ENCODE results near the gene P2RY14.

P2RY14 gene

DNA sequence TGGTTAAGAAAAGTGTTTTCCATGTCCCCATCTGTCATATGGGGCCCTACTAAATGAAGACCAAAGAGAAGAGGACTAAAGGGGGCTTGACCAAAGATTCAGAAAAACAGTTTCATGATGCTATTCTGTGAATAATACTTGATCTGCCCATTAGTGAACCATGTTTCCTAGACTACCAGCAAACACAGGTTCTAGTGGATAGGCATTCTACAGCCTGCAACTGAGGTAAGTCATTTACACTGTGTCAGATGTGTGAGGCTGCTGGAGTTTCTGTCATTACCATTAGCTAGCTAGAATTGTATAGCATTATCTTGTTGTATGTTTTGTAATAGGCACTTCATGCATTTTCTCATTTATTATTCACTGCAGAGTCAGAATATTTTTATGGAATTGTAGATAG is 81.9 kb downstream of the P2RY14 start:
- no peak for DNase-seq (ENCODE audit: extremely low spot score)
- TF ChIP-seq, protein P1, sequence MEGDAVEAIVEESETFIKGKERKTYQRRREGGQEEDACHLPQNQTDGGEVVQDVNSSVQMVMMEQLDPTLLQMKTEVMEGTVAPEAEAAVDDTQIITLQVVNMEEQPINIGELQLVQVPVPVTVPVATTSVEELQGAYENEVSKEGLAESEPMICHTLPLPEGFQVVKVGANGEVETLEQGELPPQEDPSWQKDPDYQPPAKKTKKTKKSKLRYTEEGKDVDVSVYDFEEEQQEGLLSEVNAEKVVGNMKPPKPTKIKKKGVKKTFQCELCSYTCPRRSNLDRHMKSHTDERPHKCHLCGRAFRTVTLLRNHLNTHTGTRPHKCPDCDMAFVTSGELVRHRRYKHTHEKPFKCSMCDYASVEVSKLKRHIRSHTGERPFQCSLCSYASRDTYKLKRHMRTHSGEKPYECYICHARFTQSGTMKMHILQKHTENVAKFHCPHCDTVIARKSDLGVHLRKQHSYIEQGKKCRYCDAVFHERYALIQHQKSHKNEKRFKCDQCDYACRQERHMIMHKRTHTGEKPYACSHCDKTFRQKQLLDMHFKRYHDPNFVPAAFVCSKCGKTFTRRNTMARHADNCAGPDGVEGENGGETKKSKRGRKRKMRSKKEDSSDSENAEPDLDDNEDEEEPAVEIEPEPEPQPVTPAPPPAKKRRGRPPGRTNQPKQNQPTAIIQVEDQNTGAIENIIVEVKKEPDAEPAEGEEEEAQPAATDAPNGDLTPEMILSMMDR (IDR thresholded peaks at IDR 0.05; ENCODE audit: control extremely low read depth, extremely low read depth, low read depth, missing control alignments) = no peak
- POLR2A ChIA-PET = no interaction called here
- CTCF ChIA-PET = interaction anchor here (1.0 to 3.2 kb wide), 4 partner anchors 11 to 33 kb away, joined by 3 to 21 read pairs (median 8); no protein-coding TSS in a partner anchor

DNA sequence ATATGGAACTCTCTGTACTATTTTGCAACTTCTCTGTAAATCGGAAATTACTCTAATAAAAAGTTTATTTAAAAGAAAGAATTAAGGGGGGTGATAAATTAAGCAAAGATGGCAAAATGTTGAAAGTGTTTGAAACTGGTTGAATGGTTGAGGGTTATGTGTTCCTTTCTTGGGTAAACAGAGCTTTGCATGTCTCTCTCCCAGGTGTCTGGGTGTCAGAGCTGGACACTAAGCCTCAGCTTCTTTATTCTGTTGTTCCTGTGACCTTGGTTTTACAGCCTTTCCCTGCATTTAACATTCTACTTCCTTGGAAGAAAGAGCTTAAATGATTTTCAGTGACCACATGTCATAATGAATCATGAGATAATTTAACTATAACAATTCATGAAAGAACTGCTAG is 82.5 kb downstream of the P2RY14 start:
- no peak for DNase-seq (ENCODE audit: extremely low spot score)
- TF ChIP-seq, protein P1 (IDR thresholded peaks at IDR 0.05; ENCODE audit: control extremely low read depth, extremely low read depth, low read depth, missing control alignments) = no peak
- ChIA-PET POLR2A (no interaction called here), CTCF (interaction anchor here (2.1 to 3.2 kb wide), 3 partner anchors 10 to 33 kb away, joined by 5 to 21 read pairs (median 11); no protein-coding TSS in a partner anchor)

DNA sequence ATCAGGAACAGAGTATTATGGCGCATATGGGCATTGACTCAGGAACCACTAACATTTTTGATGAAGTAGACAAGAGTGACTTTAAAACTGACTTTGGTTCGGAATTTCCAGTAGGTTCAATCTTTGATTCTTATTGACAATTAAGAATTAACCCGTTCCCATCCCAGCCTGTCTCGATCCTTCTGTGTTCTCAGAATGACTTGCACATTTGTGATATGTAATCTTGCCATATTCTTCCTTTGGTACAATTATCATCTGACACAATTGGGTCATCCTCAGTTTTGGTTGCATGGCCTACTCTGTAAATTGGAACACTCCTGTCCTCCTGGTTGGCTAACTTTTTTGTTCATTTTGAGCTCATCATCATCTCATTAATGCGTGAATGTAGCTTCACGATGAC is 85.8 kb downstream of the P2RY14 start:
- ChIA-PET CTCF (interaction anchor here (2.1 to 3.1 kb wide), 2 partner anchors 24 to 36 kb away, joined by 8 to 11 read pairs; no protein-coding TSS in a partner anchor), POLR2A (no interaction called here)
- DNase-seq (ENCODE audit: extremely low spot score) = no peak
- TF ChIP-seq, protein P1 (IDR thresholded peaks at IDR 0.05; ENCODE audit: control extremely low read depth, extremely low read depth, low read depth, missing control alignments) = no peak

DNA sequence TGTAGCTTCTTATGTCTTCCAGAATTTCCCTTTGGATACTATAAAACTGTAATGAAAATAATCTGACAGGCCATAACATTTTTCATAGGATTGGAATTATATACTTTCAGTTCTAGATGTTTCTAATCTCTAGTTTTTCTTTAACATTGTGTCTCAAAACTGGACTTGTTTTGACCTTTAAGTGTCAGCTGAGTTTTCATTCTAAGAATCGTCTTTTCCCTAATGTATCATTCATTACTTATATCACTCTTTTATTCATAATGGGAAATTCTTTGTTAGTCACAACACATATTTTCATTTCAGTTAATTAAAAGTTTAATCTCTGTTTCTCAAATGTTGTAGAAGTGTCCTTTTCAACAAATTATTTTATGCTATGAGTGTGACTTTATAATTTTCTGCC is 87.2 kb downstream of the P2RY14 start:
- ChIA-PET CTCF (interaction anchor here (0.7 to 3.1 kb wide), 4 partner anchors 9 to 37 kb away, joined by 3 to 11 read pairs (median 6); no protein-coding TSS in a partner anchor), POLR2A (no interaction called here)

DNA sequence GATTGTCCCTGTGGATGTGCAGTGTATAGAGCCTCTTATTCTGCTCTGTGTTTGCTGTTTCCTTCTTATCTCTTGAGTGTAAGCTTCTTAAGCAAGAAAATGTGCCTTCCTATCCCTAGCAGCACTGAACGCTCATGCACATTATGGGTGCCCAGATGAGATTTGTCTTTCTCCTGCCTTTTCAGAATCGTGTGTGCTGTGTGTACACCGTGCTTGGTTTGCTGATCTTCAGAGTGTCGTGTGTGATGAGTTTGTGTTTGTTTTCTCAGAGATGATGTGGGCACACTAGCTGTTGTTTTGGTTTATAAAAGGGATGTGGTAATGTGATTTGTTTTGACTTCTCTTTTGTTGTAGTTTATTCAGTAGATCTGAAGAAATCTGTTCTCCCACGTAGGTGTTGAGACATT is 95.1 kb downstream of the P2RY14 start:
- CTCF ChIA-PET = interaction anchor here (1.0 to 1.6 kb wide), 3 partner anchors 12 to 72 kb away, joined by 3 to 6 read pairs (median 4); no protein-coding TSS in a partner anchor
- DNase-seq (ENCODE audit: extremely low spot score) = no peak
- TF ChIP-seq, protein P1 (IDR thresholded peaks at IDR 0.05; ENCODE audit: control extremely low read depth, extremely low read depth, low read depth, missing control alignments) = no peak
- POLR2A ChIA-PET = no interaction called here

More for the DNA sequence above, 87.2 kb downstream of the P2RY14 start:
- TF ChIP-seq, protein P1 (IDR thresholded peaks at IDR 0.05; ENCODE audit: control extremely low read depth, extremely low read depth, low read depth, missing control alignments) = no peak
- no peak for DNase-seq (ENCODE audit: extremely low spot score)

DNA sequence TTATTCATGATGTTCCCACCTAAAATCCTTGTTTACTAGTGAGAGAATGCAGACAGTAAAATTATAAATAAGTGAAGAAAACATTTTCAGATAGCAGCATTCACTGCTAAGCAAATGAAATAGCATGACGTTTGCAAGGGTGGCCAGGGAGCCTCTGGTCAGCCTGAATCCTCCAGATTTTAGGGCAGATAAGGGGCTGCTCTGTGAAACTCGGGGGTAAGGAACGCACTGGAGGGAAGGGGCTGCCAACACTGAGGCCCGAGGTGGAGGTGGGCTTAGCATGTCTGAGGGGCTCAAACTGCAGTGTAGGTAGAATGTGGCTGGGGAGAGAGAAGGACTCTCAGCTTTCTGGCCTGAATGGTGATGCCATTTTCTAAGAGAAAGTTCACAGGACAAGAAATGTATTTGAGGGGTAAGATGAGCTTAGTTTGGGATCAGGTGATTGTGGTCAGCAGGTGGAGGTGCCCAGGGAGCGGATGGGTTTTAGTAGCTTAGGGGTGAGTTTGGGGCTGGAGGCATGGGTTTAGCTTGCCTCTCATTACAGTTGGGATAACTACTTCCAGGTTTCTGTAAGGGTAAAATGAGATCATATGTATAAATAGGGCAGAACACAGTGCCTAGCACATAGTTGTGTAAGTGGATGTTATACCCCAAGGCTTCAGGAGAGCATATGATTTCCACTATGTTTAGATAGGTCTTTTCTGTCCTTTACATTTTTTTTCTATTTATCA is 95.8 kb downstream of the P2RY14 start:
- TF ChIP-seq, protein P1 (IDR thresholded peaks at IDR 0.05; ENCODE audit: control extremely low read depth, extremely low read depth, low read depth, missing control alignments) = no peak
- no peak for DNase-seq (ENCODE audit: extremely low spot score)
- ChIA-PET CTCF (interaction anchor here (1.0 to 1.6 kb wide), 2 partner anchors 12 to 15 kb away, joined by 3 to 6 read pairs; no protein-coding TSS in a partner anchor), POLR2A (no interaction called here)
